GM18517 (cell line): ENCODE data around the gene IQGAP3.
"Not testable (repeated sequence)": the region's sequence is repeated elsewhere in the genome, so short reads cannot be mapped to it uniquely, and the experiment has no call there.

ENCODE experiments used
- ATAC-seq: cut with Tn5 transposase; IDR thresholded peaks from one replicate; pipeline ENCODE4 v1.9.1; 2021; ENCODE audit warnings: mild to moderate bottlenecking, moderate library complexity; ENCODE audit not compliant: unreplicated experiment

Gene IQGAP3

DNA sequence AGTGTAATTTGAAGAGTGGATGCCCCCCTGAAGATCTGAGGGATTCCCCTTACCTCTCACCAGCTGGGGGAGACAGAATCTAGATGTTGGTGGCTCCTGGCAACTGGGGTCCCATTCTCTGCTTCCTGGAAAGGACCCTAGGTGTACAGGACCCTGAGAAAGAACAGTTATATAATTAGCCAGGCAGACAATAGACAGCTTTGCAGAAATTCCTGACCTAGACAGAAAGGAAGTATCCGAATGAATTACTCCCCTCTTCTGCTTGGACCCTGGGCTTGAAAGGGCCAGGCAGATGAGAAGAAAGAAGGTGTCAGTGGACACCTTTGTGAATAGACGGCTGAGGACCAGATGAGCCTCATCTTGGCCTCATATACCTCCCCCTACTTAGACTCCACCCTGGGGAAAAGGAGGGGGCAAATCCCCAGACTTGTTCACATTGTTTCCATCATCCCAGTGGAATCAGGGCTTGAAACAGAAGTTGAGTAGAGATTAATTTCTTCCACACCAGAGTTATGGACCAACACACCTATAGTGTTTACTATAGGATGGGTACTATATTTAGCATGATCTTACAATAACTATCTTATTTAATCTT, 1.8 kb upstream of the IQGAP3 start:
- ATAC-seq: no peak

DNA sequence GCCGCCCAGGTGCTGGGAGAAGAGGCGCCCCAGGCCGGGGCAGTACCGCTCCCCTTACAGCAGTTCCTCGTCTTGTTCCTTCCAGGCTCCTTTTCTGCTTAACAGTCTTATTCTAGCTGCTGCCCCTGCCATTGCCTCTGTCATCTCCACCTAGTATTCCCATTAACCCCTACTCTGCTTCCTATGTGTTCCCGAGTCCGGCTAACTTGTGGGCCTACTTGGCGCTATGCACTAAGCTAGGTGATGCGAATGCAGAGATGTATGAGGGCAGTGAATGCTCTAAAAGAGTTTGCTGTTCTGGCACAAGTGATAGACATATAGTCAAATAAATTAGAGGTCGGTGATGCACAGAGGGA, 276 bp upstream of the IQGAP3 start:
- ATAC-seq: no peak

DNA sequence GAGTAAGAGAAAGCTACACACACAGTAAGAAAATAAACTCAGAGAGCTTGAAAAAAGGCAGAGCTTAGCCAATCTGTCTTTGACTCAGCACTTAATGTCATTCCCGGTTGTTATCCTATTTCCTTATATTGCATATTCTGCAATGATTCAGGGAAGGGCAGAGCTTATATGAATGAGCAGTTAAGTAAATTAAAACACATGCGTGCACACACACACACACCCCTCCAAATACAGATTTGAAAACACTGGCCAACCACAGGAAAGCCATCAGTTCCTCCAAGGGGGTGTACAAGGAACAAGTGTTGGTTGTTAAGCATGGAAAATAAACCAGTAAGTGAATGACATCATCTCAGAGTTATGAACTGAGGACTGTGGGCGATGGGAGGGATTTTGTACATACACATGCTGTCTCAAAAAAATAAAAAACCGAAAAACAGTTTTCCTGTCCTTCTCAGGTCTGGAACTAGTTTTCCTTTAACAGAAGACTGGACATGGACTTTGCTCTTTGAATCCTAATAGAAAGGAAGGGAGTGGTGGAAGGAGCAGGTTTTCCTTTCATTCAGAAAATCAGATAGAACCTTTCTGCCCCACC, 1.0 kb downstream of the IQGAP3 start:
- no peak for ATAC-seq

DNA sequence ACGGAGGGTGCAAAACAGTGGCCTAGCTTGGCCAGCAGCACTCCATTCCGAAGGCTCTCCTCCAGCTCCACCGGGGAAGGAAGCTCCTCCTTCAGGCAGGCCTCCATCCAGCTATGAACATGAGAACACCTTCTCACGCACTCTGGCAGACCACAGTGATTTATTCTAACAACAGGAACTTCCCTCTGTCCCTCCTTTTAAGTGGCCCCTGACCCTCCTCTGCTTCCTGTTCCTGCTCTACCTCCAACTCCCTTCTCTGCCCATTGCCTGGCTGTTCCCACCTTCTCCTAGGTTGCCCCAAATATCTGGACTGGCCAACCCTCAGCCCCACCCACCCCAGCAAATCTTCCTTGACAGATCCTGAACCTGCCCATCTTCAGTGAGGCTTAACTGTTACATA, 5.9 kb downstream of the IQGAP3 start:
- ATAC-seq: no peak

DNA sequence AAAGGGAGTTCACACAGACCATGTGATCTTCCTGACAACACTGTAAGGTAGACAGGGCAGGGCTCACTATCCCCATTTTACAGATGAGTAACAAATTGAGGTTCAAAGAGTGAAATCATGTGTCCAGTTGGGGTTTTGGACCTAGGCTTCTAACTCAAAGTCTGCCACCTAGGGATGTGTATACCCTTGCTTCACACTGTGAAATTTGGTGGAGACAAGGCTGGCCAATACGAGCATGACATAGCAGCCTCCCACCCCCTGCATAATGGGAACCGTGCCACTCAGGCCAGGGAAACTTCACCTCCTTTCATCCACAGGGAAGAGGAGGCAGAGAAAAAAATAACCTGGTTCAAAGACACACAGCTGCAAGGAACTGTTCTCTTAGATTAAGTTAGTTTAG, 6.8 kb downstream of the IQGAP3 start:
- no peak for ATAC-seq

DNA sequence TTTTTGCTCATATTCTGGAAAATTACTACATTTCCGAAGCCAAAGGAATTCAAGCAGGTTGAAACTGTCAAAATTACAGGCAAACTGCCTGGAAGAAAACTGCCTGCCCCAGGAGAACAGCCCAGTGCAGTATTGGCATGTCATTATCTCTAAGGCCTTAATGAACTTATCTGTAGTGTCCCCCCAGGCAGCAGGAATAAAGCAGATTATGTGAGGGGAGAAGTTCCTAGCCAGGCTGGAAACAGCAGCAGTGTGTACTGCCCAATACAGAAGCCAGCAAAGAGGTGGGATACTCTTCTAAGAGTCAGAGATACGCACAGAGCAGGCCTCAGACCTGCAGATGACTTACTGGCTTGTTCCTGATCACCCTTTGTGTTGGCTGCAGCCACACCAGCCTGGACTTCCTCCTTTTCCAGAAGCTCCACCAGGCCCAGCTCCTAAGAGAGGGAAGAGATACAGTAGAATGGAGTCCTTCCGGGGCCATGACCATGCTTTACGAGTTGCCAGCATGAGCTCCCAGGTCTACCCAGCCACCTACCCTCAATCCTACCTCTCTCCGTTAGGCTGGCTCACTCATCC, 11.7 kb downstream of the IQGAP3 start:
- no peak for ATAC-seq

DNA sequence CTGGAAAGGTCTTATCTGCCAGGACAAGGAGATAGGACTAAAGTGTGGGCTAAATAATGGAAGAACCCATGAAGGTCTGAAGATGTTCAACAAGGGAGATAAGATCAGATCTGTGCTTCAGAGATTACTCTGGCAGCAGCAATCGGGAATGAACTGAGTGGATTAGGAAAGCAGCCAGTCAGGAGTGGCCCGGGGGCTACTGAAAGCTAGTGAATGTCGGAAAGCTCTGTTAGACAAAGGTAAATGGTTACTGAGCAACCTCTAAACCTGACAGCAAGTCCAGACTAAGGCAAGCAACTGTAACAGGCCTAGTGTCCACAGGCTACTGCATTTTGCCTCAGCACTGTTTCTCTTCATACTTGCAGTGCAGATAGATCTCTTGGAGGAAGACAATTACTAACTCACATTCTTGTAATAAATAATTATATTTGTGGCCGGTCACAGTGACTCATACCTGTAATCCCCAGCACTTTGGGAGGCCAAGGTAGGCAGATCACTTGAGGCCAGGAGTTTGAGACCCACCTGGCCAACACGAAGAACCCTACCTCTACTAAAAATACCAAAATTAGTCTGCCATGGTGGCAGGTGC, 12.5 kb downstream of the IQGAP3 start:
- no peak for ATAC-seq

DNA sequence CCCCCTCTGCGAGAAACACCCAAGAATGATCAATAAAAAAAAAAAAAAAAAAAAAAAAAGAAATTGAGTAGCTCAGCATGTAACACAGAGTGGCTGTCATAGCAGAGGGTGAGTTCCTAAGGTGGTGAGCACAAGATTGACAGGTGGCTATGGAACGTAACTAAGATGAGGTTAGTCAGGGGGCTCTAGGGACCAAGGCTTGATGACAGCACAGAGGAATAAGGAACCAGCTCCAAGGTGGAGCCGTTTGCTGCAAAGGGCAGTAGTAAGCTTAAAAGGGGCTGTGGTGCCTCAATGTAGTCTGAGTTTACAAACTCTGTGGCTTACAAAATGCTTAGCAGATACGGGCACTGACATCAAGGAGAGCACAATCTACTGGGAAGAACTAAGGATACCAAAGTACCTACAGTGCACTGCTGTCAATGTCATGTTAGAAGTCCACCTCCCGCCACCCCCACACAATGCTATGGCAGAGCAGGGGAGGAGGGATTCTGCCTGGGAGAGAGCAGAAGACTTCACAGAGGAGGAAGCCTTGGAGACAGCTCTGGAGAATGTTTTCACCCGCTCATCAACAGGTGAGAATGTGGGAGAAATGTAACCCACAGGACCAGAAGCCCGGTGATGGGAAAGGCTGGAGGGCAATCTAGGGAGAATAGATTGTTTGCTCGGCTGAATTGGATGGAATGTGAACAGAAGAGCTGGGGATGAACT, 13.1 kb downstream of the IQGAP3 start:
- no peak for ATAC-seq

DNA sequence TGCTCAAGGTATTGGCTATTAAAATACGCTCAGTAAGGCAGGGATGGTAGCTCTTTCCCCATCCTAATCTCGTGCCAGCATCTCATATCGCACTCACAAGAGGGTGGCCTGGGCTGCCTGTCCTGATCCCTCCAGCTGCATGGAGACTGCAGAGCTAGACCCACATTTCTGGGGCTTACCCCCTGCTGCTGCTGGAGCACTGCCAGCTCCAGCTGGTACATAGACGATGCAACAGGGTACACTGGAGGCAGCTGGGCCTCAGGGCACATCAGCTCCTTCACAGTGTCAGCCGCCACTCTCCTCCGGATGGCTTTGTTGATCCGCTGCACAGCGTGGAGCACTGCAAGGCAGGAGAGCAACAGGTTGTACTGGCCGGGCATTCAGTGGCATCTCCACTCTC, 16.0 kb downstream of the IQGAP3 start:
- ATAC-seq: no peak

DNA sequence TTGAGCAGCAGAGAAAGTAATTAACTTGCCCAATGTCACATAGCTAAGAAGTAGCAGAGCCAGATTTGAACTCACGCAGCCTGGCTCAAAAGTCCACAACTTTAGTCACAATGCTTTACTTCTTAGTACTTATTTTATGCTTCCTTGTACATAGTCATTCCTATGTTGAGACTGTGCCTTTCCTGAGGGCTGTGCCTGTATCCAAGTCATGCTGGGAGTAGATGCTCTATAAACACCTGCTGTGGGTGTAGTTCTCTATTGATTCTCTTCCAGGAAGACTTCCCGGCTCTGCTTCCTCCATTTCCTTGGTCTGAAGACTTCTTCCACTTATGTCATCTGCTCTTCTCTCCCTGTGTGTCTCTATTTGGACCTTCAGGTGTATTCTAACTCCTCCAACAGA, 16.6 kb downstream of the IQGAP3 start:
- no peak for ATAC-seq

DNA sequence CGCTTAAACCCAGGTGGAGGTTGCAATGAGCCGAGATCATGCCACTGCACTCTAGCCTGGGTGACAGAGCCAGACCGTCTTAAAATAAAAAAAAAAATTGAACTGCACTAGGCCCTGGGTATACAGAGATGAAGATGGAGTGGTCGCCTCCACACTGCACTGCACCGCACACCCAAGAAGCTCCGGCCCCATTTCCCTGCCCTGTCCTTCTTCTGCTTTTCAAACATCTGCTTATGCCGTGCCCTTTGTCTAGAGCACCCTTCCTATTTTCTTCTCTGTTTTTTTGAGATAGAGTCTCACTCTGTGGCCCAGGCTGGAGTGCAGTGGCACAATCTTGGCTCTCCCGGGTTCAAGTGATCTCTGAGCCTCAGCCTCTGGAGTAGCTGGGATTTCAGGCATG, 17.4 kb downstream of the IQGAP3 start:
- no peak for ATAC-seq

DNA sequence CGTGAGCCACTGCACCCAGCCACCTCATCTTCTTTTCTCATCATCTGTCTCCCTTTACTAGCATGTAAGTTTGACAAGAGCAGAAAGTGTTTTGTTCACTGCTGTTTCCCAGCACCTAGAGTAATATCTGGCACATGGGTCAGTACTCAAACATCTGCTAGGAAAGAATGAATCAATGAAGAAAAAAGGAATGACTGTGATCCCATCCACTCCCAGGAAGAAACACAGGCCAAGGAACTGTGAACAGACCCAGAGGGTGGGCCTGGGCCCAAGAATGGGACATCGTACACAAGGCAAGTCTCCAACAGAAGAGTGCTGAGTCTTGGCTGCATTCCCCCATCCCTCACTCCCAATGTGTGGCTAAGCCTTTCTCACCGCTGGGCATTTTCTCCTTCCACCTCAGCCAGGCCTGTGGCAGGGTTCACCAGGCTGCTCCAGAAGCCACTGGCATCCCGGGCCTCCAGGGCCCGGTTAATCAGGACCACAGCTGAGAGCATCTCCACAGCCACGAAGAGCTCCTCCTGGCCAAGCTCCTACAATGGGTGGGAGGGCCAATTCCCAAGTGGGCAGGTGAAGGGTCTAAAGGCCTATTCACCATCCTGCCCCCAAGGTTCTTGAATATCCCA, 18.4 kb downstream of the IQGAP3 start:
- ATAC-seq: no peak

DNA sequence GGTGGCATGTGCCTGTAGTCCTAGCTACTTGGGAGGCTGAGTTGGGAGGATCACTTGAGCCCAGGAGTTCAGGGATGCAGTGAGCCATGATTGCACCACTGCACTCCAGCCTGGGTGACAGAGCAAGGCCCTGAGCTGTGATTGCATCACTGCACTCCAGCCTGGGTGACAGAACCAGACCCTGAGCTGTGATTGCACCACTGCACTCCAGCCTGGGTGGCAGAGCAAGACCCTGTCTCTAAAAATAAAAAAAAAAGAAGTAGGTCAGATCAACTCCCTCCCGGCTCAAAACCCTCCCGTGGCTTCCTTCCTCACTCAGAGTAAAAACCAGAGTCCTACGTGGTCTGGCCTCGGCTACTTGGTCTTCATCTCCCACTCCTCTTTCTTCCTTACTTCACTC, 19.4 kb downstream of the IQGAP3 start:
- ATAC-seq: not testable (repeated sequence)

DNA sequence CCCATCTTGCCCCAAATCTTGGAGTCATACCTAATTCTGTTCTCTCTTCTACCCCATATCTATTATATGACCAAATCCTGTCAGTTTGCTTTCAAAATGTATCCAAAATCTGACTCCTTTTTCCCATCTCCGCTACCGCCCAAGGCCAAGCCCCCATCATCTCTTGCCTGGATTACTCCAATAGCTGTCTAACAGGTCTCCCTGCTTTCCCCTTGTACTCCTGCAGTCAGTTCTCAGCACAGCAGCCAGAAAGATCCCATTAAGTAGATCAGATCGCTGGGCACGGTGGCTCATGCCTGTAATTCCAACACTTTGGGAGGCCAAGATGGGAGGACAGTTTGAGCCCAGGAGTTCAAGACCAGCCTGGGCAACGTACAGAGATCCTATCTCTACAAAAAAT, 19.8 kb downstream of the IQGAP3 start:
- ATAC-seq: no peak

DNA sequence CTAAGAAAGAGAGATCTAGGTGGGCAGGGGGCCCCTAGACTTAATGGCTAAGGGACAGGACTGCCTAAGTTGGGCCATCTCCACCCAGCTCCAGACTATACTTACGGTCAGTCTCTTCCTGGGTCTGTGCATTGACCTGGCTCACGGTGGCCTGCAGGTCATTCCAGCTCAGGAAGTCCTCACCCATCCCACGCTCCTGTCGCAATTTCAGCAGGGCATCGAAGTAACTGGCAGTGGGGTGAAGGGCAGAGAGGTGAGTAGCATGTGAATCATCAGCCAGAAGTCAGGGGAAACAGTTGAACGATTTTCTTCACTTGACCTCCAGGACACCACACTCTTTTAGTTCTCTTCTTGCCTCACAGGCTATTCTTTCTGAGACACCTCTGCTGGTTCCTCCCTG, 20.5 kb downstream of the IQGAP3 start:
- ATAC-seq: no peak

DNA sequence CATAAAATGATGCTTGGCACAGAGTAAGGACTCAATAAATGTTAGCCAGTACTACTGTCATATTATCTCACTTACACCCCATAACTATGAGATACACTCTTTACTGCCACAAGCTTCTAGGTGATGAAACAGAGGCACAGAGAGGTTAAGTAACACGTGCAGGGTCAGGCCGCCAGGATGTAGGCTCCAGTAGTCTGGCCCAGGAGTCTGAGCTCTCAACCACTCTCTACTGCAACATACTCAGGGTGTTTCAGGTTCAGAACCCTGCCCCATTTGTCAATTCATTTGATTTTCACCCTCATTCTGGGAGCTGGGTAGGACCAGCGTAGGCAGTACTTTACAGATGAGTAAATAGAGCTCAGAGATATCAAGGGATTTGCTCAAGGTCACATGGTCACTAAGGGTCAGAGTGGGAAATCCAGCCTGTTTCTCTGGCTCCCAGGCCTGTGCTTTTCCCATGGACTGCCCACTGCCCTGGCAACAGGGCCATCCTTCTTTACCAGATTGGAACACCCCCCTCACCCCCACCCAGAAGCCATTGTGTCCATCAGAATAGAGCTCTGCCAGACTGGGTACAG, 21.2 kb downstream of the IQGAP3 start:
- ATAC-seq: no peak

DNA sequence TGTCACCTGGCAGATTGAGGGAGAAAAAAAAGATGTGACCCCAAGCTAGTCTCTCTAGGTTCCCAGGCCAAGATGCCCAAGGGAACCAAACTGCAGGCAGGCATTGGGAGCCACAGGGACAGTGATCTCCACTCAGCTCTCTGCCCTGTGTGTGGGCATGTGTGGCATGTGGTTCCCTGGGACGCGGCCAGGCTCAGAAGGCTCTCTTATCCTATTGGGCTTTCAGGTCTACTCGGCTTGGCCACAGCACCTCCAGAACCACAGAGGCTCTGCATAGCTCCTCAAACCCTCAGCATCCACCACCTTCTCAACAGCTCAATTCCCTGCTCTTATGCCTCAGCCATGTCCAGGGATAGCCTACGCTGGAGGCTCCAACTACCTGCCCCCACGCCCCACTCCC, 22.0 kb downstream of the IQGAP3 start:
- ATAC-seq: no peak

DNA sequence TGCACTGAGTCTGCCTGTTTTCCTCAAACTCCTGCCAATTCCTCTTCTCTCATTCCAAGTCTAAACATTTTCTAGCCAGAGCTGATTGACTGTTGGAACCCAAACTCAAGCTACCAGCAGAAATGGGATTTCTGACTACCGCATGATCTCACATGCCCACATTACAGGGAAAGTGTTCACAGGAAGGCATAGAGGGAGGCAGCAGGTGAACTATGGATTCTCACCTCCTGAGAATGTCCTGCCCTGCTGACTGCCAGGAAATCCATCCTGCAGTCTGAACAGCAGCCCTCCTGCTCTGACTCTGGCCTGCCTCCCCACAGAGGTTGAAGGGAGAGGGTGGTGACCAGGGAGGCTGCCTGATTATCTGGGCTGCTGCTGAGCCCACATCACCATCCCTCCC, 22.5 kb downstream of the IQGAP3 start:
- no peak for ATAC-seq

DNA sequence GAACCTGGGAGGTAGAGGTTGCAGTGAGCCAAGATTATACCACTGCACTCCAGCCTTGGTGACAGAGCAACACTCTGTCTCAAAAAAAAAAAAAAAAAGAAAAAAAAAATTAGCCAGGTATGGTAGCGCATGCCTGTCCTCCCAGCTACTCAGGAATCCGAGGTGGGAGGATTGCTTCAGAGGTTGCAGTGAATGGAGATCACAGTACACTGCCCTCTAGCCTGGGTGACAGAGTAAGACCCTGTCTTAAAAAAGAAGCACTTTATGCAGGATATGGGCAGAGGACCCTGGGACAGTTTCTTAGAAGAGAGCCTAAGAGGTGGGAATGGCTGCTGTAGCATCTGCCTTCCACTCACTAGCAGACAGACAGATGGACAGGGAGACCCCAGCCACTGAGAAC, 23.0 kb downstream of the IQGAP3 start:
- no peak for ATAC-seq

DNA sequence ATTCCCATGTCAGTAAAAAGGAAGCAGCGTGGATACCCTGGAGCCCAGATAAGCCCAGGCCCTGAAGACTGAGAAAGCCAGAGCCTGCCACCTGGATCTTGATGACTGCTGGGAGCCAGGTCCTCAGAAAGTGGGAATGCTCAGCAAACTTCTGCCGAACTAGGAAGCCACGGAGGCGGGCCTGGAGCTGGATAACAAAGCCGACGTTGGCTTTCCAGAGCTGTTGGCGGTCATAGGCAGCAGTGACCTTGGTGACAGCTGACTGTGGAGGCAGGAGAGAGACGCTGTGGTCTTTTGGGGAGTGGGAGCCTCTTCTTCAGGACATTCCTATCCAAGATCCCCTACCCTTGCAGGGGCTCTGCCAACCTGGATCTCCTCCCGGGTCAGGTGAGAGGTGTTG, 24.4 kb downstream of the IQGAP3 start:
- ATAC-seq: no peak

DNA sequence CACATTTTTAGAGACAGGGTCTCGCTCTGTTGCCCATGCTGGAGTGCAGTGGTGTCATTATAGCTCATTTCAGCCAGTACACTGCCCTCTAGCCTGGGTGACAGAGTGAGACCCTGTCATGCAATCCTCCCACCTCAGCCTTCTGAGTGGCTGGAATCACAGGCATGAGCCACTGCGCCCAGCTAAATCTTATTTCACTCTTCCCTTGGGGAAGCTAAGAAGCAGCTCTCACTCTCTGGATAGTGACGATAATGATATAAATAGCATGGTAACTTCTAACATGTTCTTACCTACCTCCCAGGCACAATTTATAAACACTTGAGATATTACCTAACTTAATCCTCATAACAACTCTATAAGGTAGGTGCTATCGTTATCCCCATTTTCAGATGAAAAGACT, 24.9 kb downstream of the IQGAP3 start:
- ATAC-seq: no peak
